NCI-H226 (cell line): ENCODE results near the gene TTC28.
"Not testable (repeated sequence)": the region's sequence is repeated elsewhere in the genome, so short reads cannot be mapped to it uniquely, and the experiment has no call there.

Source experiments
- DNase-seq: peaks from one replicate; pipeline ENCODE4 v3.0.0-alpha.2; 2015

TTC28 gene

DNA sequence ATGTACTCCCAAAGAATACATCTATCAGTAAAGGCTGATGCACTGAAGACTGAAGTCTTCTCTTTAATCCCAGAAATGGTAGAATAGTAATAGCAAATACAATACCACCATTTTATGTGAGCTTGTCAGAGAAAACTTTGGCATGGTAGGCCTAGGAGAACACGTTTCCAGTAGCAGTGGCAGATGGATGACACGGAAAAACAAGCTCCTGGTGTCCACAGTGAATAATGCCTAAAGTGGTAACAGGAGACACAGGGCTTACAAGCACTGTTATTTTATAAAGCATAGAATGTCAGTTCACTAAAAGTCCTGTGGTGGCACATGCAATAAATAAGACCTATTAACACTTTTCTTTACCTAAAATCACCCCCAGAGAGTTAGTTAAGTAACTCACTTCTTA is 277.6 kb downstream of the TTC28 start:
- DNase-seq = no peak

DNA sequence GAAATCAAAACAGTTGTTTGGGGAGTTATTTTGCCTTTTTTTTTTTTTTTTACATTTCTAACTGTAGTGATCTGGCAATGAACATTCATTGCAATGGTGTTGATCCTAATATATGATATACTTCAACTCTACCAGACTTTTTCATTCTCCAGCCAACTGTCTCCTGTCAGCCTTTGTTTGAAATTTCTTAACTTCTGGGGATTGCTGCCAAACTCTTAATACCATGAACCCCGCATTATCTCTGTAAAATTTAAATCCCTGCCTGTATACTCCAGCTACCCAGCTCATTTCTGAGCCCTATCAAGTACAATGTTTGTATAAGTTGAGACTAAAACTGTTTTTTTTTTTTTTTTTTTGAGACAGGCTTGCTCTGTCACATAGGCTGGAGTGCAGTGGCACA is 280.7 kb downstream of the TTC28 start:
- no peak for DNase-seq

DNA sequence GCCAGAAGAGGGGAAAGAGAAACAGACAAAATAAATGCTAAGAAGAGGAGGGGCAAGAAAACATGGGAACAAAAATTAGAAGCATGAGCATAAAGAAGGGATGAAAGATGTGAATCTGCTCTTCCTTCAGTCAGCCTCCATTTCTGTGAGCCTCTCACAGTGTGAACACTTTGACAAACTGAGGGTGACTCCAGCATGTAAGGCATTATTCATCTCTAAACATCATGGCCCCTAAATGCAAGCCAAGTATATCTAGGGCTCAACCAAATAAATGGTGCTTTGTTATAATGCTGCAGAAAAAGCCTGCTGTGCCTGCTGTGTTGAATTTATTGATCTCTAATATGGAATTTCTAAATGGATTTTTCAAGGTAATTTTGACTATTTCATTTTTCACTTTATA is 281.3 kb downstream of the TTC28 start:
- no peak for DNase-seq

DNA sequence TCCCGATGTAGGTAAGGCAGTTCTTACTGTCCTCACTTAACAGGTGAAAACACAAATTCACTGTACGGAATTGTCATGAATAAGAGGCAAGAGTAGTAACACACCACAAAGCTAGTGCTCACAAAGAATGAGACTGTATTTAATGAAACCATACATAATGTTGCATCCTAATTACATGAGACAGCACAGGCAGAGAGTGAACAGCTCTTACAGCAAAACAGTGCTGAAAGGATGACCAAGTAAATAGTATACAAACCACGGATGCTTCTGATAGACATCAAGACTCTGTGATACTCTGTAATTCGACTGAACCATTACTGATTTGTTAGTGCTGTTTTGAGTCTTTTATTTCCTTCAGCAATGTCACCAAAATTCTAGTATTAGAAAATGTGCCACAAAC is 282.3 kb downstream of the TTC28 start:
- DNase-seq = no peak

DNA sequence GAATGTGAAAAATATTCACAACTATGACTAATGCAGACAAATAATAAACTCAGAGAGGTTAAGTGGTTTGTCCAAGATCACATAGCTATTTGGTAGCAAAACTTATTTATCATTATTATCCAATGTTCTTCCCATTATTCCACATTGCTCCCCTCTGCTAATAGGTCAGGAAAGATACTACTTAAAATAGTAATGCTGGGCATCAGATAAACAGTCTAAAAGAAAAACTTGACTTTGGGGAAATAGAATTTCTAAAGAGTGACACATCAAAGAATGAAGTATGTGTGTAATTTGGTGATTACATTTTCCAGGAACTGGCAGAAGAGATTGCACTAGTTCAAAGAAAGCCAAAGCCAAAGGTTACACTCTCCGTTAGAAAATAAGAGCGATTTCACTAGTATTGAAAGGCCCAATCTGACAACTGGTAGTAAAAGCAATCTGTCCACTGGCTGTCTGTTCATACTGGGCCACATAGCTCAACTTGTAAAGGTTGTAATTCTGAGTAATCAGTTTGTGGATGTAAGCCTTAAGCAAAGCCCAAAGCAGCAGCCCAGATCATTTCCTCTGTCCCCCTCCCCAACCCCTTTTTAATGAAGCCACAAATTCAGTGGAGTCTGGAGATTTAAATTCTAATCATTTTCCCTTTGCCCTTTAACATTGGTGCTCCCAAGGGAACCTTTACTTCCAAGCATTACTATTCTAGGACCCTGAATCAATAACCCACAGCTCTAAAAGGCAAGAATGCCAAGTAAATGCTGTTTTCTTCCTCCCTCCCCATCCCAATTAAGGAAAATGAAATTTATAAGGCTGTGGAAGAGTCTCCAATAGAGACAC is 283.5 kb downstream of the TTC28 start:
- DNase-seq = peak; percentile 58

DNA sequence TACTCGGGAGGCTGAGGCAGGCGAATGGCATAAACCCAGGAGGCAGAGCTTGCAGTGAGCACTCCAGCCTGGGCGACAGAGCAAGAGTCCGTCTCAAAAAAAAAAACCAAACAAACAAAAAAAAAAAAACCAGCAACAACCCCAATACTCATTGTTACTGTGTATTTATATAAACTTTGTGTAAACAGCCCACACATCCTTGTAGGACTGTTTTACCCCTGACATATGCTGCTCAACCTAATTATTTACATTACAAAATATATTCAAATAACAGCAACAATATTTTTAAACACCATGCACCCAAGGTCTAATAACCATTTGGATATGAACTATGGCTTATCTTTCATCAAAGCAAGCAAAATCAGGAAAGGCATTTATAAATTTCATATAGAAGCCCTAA is 284.1 kb downstream of the TTC28 start:
- no peak for DNase-seq

GRCh38 chr22:28394513-28395110 is 285.0 kb downstream of the TTC28 start:
- no peak for DNase-seq

- peak; percentile 30 for DNase-seq
Observed at GRCh38 chr22:28381429-28382167, 298.0 kb downstream of the TTC28 start.

DNA sequence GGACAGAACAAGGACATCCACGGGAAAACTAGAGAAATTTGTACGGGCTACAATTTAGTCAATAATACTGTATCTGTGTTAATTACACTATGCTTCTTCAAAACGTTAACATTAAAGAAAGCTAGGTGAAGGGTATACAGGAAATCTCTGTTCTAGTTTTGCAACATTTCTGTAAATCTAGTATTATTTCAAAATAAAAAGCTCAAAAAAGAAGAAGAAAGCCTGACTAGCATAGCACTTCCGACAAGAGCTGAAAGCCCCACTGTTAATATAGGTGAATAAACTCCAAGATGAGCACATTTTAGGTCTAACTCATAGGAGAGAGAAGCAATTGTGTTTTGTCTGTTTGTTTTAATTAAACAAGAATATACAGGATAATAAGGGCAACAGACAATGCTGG is 299.7 kb downstream of the TTC28 start:
- DNase-seq = no peak

DNA sequence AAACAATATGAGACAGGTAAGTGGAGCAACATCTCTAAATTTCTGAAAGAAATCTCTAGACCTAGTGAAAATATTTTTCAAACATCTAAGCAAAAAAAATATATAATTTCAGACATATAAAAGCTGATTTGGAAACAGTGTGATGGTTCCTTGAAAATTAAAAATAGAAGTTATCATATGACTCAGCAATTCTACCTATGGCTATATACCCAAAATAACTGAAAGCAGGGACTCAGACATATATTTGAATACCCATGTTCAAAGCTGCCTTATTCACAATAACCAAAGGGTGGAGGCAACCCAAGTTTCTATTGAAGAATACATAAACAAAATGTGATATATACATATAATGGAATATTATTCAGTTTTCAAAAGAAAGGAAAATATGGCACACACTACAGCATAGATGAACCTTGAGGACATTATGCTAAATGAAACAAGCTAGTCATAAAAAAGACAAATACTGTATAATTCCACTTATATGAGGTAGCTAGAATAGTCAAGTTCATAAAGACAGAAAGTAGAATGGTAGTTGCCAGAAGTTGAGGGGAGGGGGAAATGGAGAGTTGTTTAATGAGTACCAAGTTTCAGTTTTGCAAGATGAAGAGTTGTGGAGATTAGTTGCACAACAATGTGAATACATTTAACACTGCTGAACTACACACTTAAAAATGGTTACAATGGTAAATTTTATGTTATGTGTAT is 300.4 kb downstream of the TTC28 start:
- DNase-seq = no peak

DNA sequence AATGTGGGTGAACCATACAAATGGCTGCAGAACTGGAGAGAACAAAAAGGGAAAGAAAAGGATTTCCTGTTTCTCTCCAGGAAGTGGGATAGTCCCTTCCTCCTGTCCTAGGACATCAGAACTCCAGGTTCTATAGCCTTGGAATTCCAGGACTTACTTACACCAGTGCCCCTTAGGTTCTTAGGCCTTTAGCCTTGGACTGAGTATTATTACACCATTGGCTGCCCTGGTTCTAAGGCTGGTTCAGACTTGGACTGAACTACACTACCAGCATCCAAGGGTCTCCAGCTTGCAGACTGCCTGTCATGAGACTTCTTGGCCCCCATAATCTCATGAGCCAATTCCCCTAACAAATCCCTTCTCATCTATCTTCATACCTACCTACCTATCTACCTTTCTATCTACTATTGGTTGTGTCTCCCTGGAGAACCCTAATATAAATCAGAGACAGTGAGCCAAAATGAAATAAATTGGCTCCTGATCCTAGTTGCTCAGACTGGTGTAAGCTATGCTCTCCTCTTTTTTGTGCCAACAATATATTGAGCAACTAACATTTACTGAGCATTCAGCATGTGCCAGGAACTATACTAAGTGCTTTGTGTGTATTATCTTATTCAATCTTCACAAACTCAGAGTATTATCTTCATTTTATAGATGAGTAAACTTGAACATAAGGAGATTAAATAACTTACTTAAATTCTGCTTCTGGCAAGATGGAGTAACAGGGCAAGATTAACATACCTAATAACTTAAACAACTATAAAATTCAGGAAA is 303.7 kb downstream of the TTC28 start:
- DNase-seq = no peak

DNA sequence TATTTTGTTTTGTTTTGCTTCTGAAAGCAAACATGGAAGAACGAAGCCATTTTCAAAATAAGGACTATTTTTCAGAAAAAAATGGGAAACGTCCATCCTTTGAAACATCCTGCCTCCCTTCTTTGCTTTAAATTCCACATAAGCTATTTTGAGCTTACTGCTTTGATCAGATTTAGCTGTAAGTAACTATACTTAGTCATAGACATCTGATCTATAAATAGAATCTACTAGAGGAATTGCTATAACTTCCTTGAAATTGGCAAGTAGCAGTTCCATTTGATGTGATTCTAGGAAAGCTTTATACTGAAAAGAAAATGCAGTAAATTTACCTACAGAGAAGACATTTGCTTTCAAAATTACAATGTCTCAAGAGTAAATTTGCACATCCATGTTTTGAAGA is 305.8 kb downstream of the TTC28 start:
- DNase-seq = no peak

GRCh38 chr22:28369854-28370253 is 309.8 kb downstream of the TTC28 start:
- DNase-seq = peak; percentile 22

GRCh38 chr22:28366856-28367255 is 312.8 kb downstream of the TTC28 start:
- no peak for DNase-seq

DNA sequence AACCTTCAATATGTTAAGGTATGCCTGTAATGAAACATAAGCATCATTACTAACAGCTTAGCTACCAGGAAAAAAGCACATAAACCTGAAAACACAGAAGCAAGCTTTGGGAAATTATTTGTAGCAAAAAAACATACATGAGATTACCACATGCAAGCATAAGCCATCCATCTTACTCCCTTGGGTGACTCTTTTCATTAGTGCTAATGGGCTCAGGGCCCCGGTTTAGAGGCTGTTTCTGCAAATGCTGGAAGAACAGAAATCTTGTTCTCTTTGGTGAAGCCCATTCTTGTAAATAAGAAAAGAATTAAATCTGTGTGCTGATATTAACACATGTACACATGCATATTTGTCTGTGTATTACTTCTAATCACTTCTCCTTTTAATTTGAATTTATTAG is 314.3 kb downstream of the TTC28 start:
- DNase-seq = no peak

GRCh38 chr22:28364105-28364504 is 315.5 kb downstream of the TTC28 start:
- DNase-seq = not testable (repeated sequence)

DNA sequence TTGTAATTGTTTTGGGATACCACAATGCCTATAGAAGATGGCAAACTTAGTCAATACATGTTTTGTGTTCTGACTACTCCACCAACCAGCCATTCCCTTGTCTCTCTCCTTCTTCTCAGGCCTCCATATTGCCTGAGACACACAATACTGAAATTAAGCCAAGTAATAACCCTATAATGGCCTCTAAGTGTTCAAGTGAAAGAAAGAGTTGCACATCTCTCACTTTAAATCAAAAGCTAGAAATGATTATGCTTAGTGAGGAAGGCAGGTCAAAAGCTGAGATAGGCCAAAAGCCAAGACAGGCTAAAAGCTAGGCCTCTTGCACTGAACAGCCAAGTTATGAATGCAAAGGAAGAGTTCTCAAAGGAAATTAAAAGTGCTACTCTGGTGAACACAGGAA is 318.7 kb downstream of the TTC28 start:
- no peak for DNase-seq

DNA sequence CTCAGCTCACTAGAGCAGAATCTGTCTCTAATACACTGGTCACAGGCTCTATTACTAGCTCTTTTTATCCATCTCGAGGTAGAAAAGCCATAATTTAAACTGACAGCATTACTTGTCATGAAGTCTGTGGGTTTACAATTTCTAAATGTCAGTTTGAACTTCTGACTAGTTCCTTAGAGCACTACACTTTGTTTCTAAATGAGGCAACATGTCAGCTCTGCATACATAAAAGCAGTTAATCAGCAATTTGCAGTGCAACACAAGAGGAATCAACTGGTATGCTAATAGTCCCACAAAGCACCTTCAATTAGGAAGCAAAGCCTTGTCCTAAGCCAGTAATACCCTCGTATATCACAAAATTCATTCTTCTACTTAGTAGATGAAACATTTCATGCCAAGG is 321.3 kb downstream of the TTC28 start:
- no peak for DNase-seq

- DNase-seq = no peak
Observed at GRCh38 chr22:28357193-28357592, 322.4 kb downstream of the TTC28 start.

DNA sequence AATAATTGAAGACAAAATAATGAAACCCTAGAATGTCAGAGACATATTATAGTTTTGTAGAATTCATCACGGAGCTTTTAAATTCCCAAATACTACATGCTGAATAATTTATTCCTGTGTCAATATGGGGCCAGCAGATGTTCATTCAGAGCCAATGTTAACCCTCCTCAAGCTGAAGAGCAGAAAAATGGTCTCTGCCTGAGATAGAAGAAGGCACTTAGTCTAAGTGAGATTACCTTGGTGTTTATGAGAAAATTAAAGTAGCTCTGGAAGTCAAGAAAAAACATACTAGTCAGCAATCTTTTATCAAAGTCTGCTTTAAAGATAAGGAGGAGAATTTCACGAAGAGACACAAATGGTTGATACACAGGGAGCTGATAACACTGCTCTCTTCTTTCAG is 328.2 kb downstream of the TTC28 start:
- no peak for DNase-seq

DNA sequence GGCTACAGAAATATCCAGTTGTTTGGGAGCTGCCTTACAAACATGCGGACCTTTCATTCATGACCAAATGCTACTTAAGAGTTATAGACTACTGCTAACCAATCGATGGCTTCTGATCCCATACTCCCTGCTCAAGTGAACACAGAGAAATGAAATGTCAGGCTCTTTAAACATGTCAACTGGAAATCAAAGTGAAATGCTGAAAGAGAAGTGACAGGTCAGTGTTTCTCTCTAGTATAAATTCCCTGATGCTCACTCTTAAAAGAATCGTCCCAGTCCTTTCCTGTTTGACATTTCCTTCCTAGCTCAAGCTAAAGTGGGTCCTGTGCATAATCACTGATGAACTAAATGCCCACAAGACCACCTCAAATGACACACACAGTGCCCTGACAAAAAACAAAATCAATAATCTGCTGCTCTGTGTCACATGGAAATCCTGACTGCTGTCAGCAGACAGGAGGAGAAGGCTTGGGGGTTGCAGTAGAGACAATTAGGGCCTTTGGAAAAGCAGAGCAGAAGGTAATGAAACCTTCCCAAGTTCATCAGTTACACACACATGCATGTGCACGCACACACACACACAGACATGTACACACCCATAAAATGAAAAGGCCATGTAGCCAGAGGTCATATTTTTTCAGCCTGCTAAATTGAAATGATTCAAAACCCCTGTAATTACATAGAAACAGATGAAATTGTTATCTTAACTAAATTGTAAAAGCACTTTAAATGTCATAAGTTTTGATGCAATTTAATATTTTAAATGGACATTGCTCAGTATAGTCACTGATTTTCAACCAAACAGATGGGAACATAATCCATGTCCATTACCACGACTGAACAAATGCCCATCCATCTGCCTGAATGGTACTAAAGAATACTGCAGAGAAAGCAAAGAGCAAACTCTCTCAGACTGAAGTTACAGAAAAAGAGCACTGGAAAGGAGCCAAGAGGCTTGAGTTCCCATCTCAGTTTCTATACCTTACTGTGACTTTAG is 330.7 kb downstream of the TTC28 start:
- no peak for DNase-seq
